Endodermal cell (in vitro differentiated cells): ENCODE measurements around the gene DGKB. TPM values are rescaled to one million over a fixed set of nuclear protein-coding genes. Genes with fewer than 3 reads are reported as not detected.
A peak's percentile ranks its signal among the peaks of the same experiment; 100 is the strongest.

Experiments
- DNase-seq: peaks from one replicate; pipeline ENCODE4 v3.0.0-alpha.2; 2017
- H3K27ac ChIP-seq: 2 replicates; pipeline ENCODE4 v1.5.1; 2013; ENCODE audit warnings: mild to moderate bottlenecking, low read depth, low read length, moderate library complexity
- H3K27me3 ChIP-seq: 2 replicates; pipeline ENCODE4 v1.6.1; 2013; ENCODE audit warnings: mild to moderate bottlenecking, low read length, moderate library complexity; ENCODE audit not compliant: insufficient read depth, control insufficient read depth, poor library complexity, severe bottlenecking
- H3K36me3 ChIP-seq: 2 replicates; pipeline ENCODE4 v1.7.0; 2013; ENCODE audit warnings: mild to moderate bottlenecking, low read length, moderate library complexity; ENCODE audit not compliant: control insufficient read depth, insufficient read depth
- H3K4me1 ChIP-seq: one replicate; pipeline ENCODE4 v1.7.0; 2013; ENCODE audit warnings: low read length; ENCODE audit not compliant: control insufficient read depth, insufficient read depth
- H3K4me3 ChIP-seq: 2 replicates; pipeline ENCODE4 v1.5.1; 2013; ENCODE audit warnings: mild to moderate bottlenecking, low read length, moderate library complexity
- H3K9ac ChIP-seq: 2 replicates; pipeline ENCODE4 v1.6.1; 2013; ENCODE audit warnings: mild to moderate bottlenecking, low read length, moderate library complexity; ENCODE audit not compliant: poor library complexity, severe bottlenecking; ENCODE audit errors: extremely low read depth
- H3K9me3 ChIP-seq: 2 replicates; pipeline ENCODE4 v1.6.1; 2013; ENCODE audit warnings: mild to moderate bottlenecking, low read length, moderate library complexity; ENCODE audit not compliant: control insufficient read depth
- H3K27ac Mint-ChIP-seq: 2 replicates; pipeline ENCODE4 v1.8.0; 2020; ENCODE audit warnings: mixed read lengths
- H3K27me3 Mint-ChIP-seq: 2 replicates; pipeline ENCODE4 v1.8.0; 2021; ENCODE audit warnings: mild to moderate bottlenecking, mixed read lengths; ENCODE audit not compliant: insufficient read depth
- H3K36me3 Mint-ChIP-seq: 2 replicates; pipeline ENCODE4 v1.8.0; 2020; ENCODE audit warnings: low read depth, mixed read lengths
- H3K4me1 Mint-ChIP-seq: 2 replicates; pipeline ENCODE4 v1.8.0; 2020; ENCODE audit warnings: mixed read lengths
- H3K4me3 Mint-ChIP-seq: 2 replicates; pipeline ENCODE4 v1.8.0; 2020; ENCODE audit warnings: mild to moderate bottlenecking, moderate library complexity, mixed read lengths
- H3K9me3 Mint-ChIP-seq: 2 replicates; pipeline ENCODE4 v1.8.0; 2020; ENCODE audit warnings: mild to moderate bottlenecking, mixed read lengths
- CTCF ChIP-seq: fragments of 200-600 bp; sonication (generic); conservative IDR thresholded peaks from 2 replicates; pipeline ENCODE4 v1.5.0; 2021; ENCODE audit warnings: antibody characterized with exemption, mild to moderate bottlenecking
- WGBS, 2 experiments: methylation state at CpG; one replicate each; pipeline versions ENCODE4 v1.1.5 to v1.1.7; 2013; ENCODE audit warnings: missing lambda C conversion rate in 2 of 2, mixed read lengths in 1 of 2; ENCODE audit not compliant: insufficient coverage in 1 of 2, insufficient read length in 1 of 2; 5-methylcytosine and 5-hydroxymethylcytosine counted together
- total RNA-seq, 2 donors: library from RNA; stranded (reverse); fragmentation: NEBNext Ultra II Directional in 1 of 2; extraction: Animal tissue kit (Norgen Biotek cat#: 25700) in 1 of 2; gene quantifications; 2 replicates in 1 of 2; 3 replicates in 1 of 2; pipeline ENCODE4 v1.2.1, GENCODE V29; 2021

DGKB gene
- total RNA-seq, 2 donors from 2014 or later, result 5.1 to 5.2 TPM

DNA sequence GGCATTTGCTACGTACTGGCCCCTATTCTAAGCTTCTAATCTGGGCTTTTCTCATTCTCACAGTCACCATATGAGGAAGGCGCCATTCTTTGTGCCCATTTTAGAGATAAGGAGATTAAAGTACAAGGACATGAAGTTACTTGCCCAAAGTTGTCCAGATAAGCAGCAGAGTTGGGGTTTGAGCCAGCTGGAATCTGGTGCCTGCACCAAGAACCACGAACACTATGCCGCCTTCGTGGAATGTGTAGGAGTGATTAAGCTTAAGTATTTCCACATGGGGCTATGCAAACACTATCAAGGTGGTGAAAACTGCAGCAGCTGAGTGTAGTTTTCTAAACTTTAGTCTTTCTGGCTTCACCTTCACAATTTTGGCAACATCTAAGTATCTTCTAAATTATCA is 570.4 kb downstream of the DGKB start:
- Histone ChIP-seq H3K4me1 (no peaks in the 10 kb centered on the region), H3K27me3 (no peaks in the 10 kb centered on the region), H3K27ac (no peak overlapping the region), H3K4me3 (no peak overlapping the region), H3K9ac (no peak overlapping the region), H3K36me3 (no peaks in the 10 kb centered on the region), H3K9me3 (no peaks in the 10 kb centered on the region)
- Mint-ChIP-seq H3K36me3 (no peaks in the 10 kb centered on the region), H3K4me3 (no peak overlapping the region), H3K27me3 (no peaks in the 10 kb centered on the region), H3K4me1 (peaks cover 3% of the 10 kb centered on the region), H3K27ac (no peak overlapping the region), H3K9me3 (no peaks in the 10 kb centered on the region)
- WGBS, 2 experiments, result 67 to 76% methylated on average over 5 of the region's 5 CpGs
- no peak for TF ChIP-seq CTCF
- DNase-seq, result peak; percentile 72

- Histone ChIP-seq H3K9me3 (no peaks in the 10 kb centered on the region), H3K9ac (no peak overlapping the region), H3K36me3 (no peaks in the 10 kb centered on the region), H3K27me3 (no peaks in the 10 kb centered on the region), H3K4me3 (no peak overlapping the region), H3K4me1 (no peaks in the 10 kb centered on the region), H3K27ac (no peak overlapping the region)
- no peaks in the 10 kb centered on the region for H3K36me3 Mint-ChIP-seq
- DNase-seq, result no peak
- no peak for TF ChIP-seq CTCF
- H3K9me3 Mint-ChIP-seq, result peaks cover 4% of the 10 kb centered on the region
- H3K4me1 Mint-ChIP-seq, result no peaks in the 10 kb centered on the region
- no peak overlapping the region for H3K27ac Mint-ChIP-seq
- H3K4me3 Mint-ChIP-seq, result no peak overlapping the region
- WGBS, 2 experiments, result 73 to 78% methylated on average over 3 of the region's 3 CpGs
- H3K27me3 Mint-ChIP-seq, result no peaks in the 10 kb centered on the region
Measured at GRCh38 chr7:14324767-14325166, 577.8 kb downstream of the DGKB start.

DNA sequence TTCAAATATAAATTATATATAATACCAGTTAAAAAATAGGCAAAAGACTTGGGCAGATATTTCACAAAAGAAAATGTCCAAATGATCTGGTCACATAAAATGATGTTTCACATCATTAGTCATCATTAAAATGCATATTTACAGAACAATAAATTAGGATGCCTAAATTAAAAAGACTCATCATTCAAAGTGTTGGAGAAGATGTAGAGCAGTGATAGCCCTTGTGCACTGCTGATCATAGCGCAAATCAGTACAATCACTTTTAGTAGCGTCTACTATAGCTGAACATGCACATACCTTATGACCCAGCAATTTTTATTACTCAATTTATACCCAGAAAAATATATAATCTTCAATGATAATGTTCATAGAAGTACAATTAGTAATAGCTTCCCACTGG is 579.8 kb downstream of the DGKB start:
- 100% methylated on average over 2 of the region's 2 CpGs; no CpG with 5 or more reads in 1 of the 2 experiments for WGBS, 2 experiments
- H3K27me3 ChIP-seq, result no peaks in the 10 kb centered on the region
- no peaks in the 10 kb centered on the region for H3K4me1 ChIP-seq
- peaks cover 7% of the 10 kb centered on the region for H3K9me3 Mint-ChIP-seq
- DNase-seq, result no peak
- no peaks in the 10 kb centered on the region for H3K9me3 ChIP-seq
- no peaks in the 10 kb centered on the region for H3K4me1 Mint-ChIP-seq
- no peak for TF ChIP-seq CTCF
- H3K4me3 Mint-ChIP-seq, result no peak overlapping the region
- no peak overlapping the region for H3K27ac ChIP-seq
- no peaks in the 10 kb centered on the region for H3K36me3 ChIP-seq
- H3K36me3 Mint-ChIP-seq, result no peaks in the 10 kb centered on the region
- no peak overlapping the region for H3K9ac ChIP-seq
- H3K4me3 ChIP-seq, result no peak overlapping the region
- H3K27ac Mint-ChIP-seq, result no peak overlapping the region
- H3K27me3 Mint-ChIP-seq, result no peaks in the 10 kb centered on the region
